Spleen (tissue), 7 donors: Measurements from ENCODE around the gene DEPDC1B.

Source experiments
- POLR2A ChIP-seq, 3 donors: fragments of 450-650 bp; IDR thresholded peaks; one replicate each; pipeline ENCODE4 v1.5.1; 2017; ENCODE audit warnings: antibody characterized with exemption in 3 of 3, mild to moderate bottlenecking in 1 of 3
- POLR2AphosphoS5 ChIP-seq, 3 donors: sonication (generic); formaldehyde crosslinking; IDR thresholded peaks; one replicate each; pipeline ENCODE4 v1.5.1; 2017; ENCODE audit warnings: antibody characterized with exemption in 3 of 3
- TF ChIP-seq, protein P1 (sequence below), 11 experiments: fragments of 200-600 bp in 7 of 11; fragments of 450-650 bp in 4 of 11; sonication (generic) in 4 of 11; IDR thresholded peaks in 8 of 11; conservative IDR thresholded peaks in 3 of 11; 1 replicate in 7 of 11; 2 replicates in 4 of 11; pipeline versions ENCODE4 v1.4.0 to v1.8.0; 2016 to 2021; ENCODE audit warnings: antibody characterized with exemption in 11 of 11, inconsistent platforms in 4 of 11, mild to moderate bottlenecking in 1 of 11
- donor health status: DM: no; HTN: no; CAD: no; lungs with moderate emphysema.
- donor health status: DM: no; HTN: no; CAD: no.
- donor health status: DM: no; HTN: no; CAD: no.

GRCh38 chr5:60698336-60698735 is 1.6 kb downstream of the DEPDC1B start:
- TF ChIP-seq, protein P1, sequence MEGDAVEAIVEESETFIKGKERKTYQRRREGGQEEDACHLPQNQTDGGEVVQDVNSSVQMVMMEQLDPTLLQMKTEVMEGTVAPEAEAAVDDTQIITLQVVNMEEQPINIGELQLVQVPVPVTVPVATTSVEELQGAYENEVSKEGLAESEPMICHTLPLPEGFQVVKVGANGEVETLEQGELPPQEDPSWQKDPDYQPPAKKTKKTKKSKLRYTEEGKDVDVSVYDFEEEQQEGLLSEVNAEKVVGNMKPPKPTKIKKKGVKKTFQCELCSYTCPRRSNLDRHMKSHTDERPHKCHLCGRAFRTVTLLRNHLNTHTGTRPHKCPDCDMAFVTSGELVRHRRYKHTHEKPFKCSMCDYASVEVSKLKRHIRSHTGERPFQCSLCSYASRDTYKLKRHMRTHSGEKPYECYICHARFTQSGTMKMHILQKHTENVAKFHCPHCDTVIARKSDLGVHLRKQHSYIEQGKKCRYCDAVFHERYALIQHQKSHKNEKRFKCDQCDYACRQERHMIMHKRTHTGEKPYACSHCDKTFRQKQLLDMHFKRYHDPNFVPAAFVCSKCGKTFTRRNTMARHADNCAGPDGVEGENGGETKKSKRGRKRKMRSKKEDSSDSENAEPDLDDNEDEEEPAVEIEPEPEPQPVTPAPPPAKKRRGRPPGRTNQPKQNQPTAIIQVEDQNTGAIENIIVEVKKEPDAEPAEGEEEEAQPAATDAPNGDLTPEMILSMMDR (IDR thresholded peaks at IDR 0.05 in 8 of 11, conservative IDR thresholded peaks at IDR 0.05 in 3 of 11) = no peak
- TF ChIP-seq POLR2AphosphoS5 (IDR thresholded peaks at IDR 0.05) (no peak), POLR2A (IDR thresholded peaks at IDR 0.05) (no peak)
